ENCODE data around the gene DLG5.

DNA sequence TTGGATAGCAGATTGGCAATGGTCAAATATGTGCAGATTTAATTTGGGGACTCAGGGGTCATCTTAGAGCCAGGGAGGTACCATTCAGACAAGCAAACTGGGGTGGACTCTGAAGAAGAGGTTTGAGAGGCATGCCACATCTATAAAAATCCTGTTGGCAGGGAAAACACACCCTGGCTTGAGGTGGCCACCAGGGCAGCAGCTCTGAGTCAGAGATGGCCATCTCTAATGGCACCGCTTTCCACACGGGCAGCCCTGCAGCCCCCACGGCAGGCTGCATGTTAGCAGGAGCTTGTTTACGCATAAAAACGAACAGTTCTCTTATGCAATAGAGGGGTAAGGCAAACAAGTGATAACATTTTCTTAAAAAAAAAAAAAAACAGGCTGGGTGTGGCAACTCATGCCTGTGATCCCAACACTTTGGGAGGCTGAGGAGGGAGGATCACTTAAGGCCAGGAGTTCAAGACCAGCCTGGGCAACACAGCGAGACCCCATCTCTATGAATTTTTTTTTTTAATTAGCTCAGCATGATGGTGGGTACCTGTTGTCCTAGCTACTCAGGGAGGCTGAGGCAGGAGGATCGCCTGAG, 14.9 kb downstream of the DLG5 start:
- TF ChIP-seq EZH2 (IDR thresholded peaks at IDR 0.05; ENCODE audit: borderline replicate concordance) (no peak), CTCF (IDR thresholded peaks at IDR 0.05; ENCODE audit: poor library complexity) (no peak)
